ENCODE results near the gene TENT4A.

DNA sequence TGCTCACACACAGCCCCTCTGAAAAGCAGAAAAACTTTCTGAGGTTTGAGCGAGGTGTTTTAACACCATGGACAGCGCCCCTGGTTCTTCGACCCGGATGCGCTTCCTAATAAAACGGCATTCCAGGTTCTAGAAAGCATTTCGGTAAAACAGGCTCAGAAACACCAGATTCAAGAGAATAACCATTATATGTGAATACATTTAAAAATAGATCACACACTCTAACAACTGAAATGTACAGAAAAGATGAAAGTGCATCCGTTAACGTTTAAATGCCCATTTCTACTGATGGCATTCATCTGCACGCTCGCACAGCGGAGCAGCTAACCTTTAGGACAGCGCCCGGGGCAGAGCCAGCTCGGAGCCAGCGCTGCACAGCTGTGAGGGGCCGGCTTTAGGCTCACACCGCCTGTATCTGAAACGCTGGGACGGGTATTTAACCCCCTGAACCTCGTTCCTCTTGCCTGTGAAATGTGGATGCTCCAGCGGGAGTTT, 26.3 kb upstream of the TENT4A start:
- TF ChIP-seq, protein P1, sequence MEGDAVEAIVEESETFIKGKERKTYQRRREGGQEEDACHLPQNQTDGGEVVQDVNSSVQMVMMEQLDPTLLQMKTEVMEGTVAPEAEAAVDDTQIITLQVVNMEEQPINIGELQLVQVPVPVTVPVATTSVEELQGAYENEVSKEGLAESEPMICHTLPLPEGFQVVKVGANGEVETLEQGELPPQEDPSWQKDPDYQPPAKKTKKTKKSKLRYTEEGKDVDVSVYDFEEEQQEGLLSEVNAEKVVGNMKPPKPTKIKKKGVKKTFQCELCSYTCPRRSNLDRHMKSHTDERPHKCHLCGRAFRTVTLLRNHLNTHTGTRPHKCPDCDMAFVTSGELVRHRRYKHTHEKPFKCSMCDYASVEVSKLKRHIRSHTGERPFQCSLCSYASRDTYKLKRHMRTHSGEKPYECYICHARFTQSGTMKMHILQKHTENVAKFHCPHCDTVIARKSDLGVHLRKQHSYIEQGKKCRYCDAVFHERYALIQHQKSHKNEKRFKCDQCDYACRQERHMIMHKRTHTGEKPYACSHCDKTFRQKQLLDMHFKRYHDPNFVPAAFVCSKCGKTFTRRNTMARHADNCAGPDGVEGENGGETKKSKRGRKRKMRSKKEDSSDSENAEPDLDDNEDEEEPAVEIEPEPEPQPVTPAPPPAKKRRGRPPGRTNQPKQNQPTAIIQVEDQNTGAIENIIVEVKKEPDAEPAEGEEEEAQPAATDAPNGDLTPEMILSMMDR (IDR thresholded peaks at IDR 0.05): no peak
- TF ChIP-seq POLR2A (IDR thresholded peaks at IDR 0.05): no peak
